Parathyroid adenoma (tissue), 2 donors: ENCODE results near the gene ZNF107.

Experiments
- H2AFZ ChIP-seq: fragments of 300-600 bp; sonication (generic); one replicate; pipeline ENCODE4 v1.7.0; 2017; ENCODE audit warnings: antibody characterized with exemption, mild to moderate bottlenecking
- H3K27ac ChIP-seq: fragments of 300-600 bp; sonication (generic); one replicate; pipeline ENCODE4 v1.7.0; 2017
- H3K27me3 ChIP-seq: fragments of 300-600 bp; sonication (generic); one replicate; pipeline ENCODE4 v1.7.0; 2017; ENCODE audit warnings: low read length; ENCODE audit not compliant: control insufficient read depth, insufficient read depth
- H3K36me3 ChIP-seq: fragments of 300-600 bp; sonication (generic); one replicate; pipeline ENCODE4 v1.7.0; 2017; ENCODE audit warnings: low read length; ENCODE audit not compliant: control insufficient read depth, insufficient read depth
- H3K4me1 ChIP-seq: fragments of 300-600 bp; sonication (generic); one replicate; pipeline ENCODE4 v1.7.0; 2017; ENCODE audit warnings: control low read depth
- H3K4me2 ChIP-seq: fragments of 300-600 bp; sonication (generic); one replicate; pipeline ENCODE4 v1.7.0; 2017; ENCODE audit warnings: low read length
- H3K4me3 ChIP-seq: fragments of 300-600 bp; sonication (generic); one replicate; pipeline ENCODE4 v1.7.0; 2017; ENCODE audit warnings: low read depth, low read length
- H3K79me2 ChIP-seq: fragments of 300-600 bp; sonication (generic); one replicate; pipeline ENCODE4 v1.7.0; 2017; ENCODE audit warnings: control low read depth
- H3K9ac ChIP-seq: fragments of 300-600 bp; sonication (generic); one replicate; pipeline ENCODE4 v1.7.0; 2017; ENCODE audit warnings: mild to moderate bottlenecking
- H3K9me3 ChIP-seq: fragments of 300-600 bp; sonication (generic); one replicate; pipeline ENCODE4 v1.7.0; 2017; ENCODE audit warnings: low read length; ENCODE audit not compliant: control insufficient read depth
- CTCF ChIP-seq: fragments of 300-600 bp; sonication (generic); IDR thresholded peaks from one replicate; pipeline ENCODE4 v1.7.0; 2017; ENCODE audit warnings: antibody characterized with exemption, mild to moderate bottlenecking
- donor health status: primary hyperparathyroidism.

Gene ZNF107

GRCh38 chr7:64666663-64667050, 724 bp downstream of the ZNF107 start:
- H3K4me1 ChIP-seq: peaks cover 8% of the 10 kb centered on the region
- no peaks in the 10 kb centered on the region for H3K36me3 ChIP-seq
- peak overlapping the region; percentile 79 for H3K4me2 ChIP-seq
- TF ChIP-seq CTCF: no peak
- H3K9me3 ChIP-seq: no peaks in the 10 kb centered on the region
- peak overlapping the region; percentile 79 for H3K4me3 ChIP-seq
- H2AFZ ChIP-seq: peak overlapping the region; percentile 86
- H3K27ac ChIP-seq: no peak overlapping the region
- no peak overlapping the region for H3K9ac ChIP-seq
- no peaks in the 10 kb centered on the region for H3K79me2 ChIP-seq
- H3K27me3 ChIP-seq: no peaks in the 10 kb centered on the region

GRCh38 chr7:64667311-64667710, 1.4 kb downstream of the ZNF107 start:
- TF ChIP-seq CTCF: no peak
- Histone ChIP-seq H3K4me2 (no peak overlapping the region), H3K9ac (no peak overlapping the region), H2AFZ (no peak overlapping the region), H3K36me3 (no peaks in the 10 kb centered on the region), H3K79me2 (peaks cover under 1% of the 10 kb centered on the region), H3K9me3 (no peaks in the 10 kb centered on the region), H3K27ac (no peak overlapping the region), H3K4me1 (peaks cover 8% of the 10 kb centered on the region), H3K4me3 (no peak overlapping the region), H3K27me3 (no peaks in the 10 kb centered on the region)

- no peak for TF ChIP-seq CTCF
- Histone ChIP-seq H3K9me3 (no peaks in the 10 kb centered on the region), H3K4me2 (no peak overlapping the region), H3K79me2 (peaks cover 13% of the 10 kb centered on the region), H3K4me1 (no peaks in the 10 kb centered on the region), H3K9ac (no peak overlapping the region), H3K4me3 (no peak overlapping the region), H2AFZ (no peak overlapping the region), H3K27ac (no peak overlapping the region), H3K27me3 (no peaks in the 10 kb centered on the region), H3K36me3 (no peaks in the 10 kb centered on the region)
These were observed 6.5 kb downstream of the ZNF107 start for GRCh38 chr7:64672414-64672813.

- no peak for TF ChIP-seq CTCF
- H3K4me1 ChIP-seq: no peaks in the 10 kb centered on the region
- no peak overlapping the region for H3K27ac ChIP-seq
- H3K9me3 ChIP-seq: no peaks in the 10 kb centered on the region
- no peaks in the 10 kb centered on the region for H3K36me3 ChIP-seq
- no peak overlapping the region for H3K9ac ChIP-seq
- H2AFZ ChIP-seq: no peak overlapping the region
- no peak overlapping the region for H3K4me3 ChIP-seq
- H3K27me3 ChIP-seq: no peaks in the 10 kb centered on the region
- peaks cover 7% of the 10 kb centered on the region for H3K79me2 ChIP-seq
- no peak overlapping the region for H3K4me2 ChIP-seq
These were observed 19.2 kb downstream of the ZNF107 start for GRCh38 chr7:64685091-64685490.

GRCh38 chr7:64685741-64686140, 19.8 kb downstream of the ZNF107 start:
- H3K4me2 ChIP-seq: no peak overlapping the region
- no peaks in the 10 kb centered on the region for H3K4me1 ChIP-seq
- H3K36me3 ChIP-seq: no peaks in the 10 kb centered on the region

More at GRCh38 chr7:64685741-64686140, 19.8 kb downstream of the ZNF107 start:
- H3K79me2 ChIP-seq: peaks cover 6% of the 10 kb centered on the region
- H3K9ac ChIP-seq: no peak overlapping the region
- no peak overlapping the region for H3K27ac ChIP-seq
- no peak for TF ChIP-seq CTCF
- H3K4me3 ChIP-seq: no peak overlapping the region
- no peaks in the 10 kb centered on the region for H3K9me3 ChIP-seq
- no peaks in the 10 kb centered on the region for H3K27me3 ChIP-seq
- H2AFZ ChIP-seq: no peak overlapping the region
